WTC11 (cell line): Measurements from ENCODE around the gene DHRS9. TPM values are rescaled to one million over a fixed set of nuclear protein-coding genes. Genes with fewer than 3 reads are reported as not detected.

Experiments used
- ATAC-seq: fragments of 200-7000 bp; cut with Tn5 transposase; 2 replicates; pipeline ENCODE4 v1.10.0; 2021; ENCODE audit warnings: mild to moderate bottlenecking, moderate library complexity
- CTCF ChIA-PET: fragments of 300-600 bp; sonication (Branson Sonifier 250); formaldehyde crosslinking; loops from one replicate; lab custom pipeline; 2021; ENCODE audit warnings: antibody characterized with exemption; lab: Charles Lee
- POLR2A ChIA-PET: fragments of 350-600 bp; sonication (Branson Sonifier 250); formaldehyde crosslinking; loops from one replicate; lab custom pipeline; 2021; ENCODE audit warnings: antibody characterized with exemption; lab: Charles Lee
- DNase-seq: peaks from one replicate; pipeline ENCODE4 v3.0.0; 2021; ENCODE audit warnings: low spot score
- H3K27ac Mint-ChIP-seq: 2 replicates; pipeline ENCODE4 v1.8.0; 2021; ENCODE audit warnings: mixed read lengths
- H3K27me3 Mint-ChIP-seq: 2 replicates; pipeline ENCODE4 v1.8.0; 2021; ENCODE audit warnings: low read depth, mild to moderate bottlenecking, moderate library complexity, mixed read lengths
- H3K36me3 Mint-ChIP-seq: 2 replicates; pipeline ENCODE4 v1.8.0; 2021; ENCODE audit warnings: mixed read lengths
- H3K4me1 Mint-ChIP-seq: 2 replicates; pipeline ENCODE4 v1.8.0; 2022; ENCODE audit warnings: mixed read lengths
- H3K4me3 Mint-ChIP-seq: 2 replicates; pipeline ENCODE4 v1.8.0; 2021; ENCODE audit warnings: mild to moderate bottlenecking, moderate library complexity, mixed read lengths
- H3K9me3 Mint-ChIP-seq: 2 replicates; pipeline ENCODE4 v1.8.0; 2021; ENCODE audit warnings: mixed read lengths
- FOXP1 ChIP-seq: sonication (generic); formaldehyde crosslinking; IDR thresholded peaks from 2 replicates; pipeline ENCODE4 v1.8.0; 2022; ENCODE audit warnings: missing genetic modification reagents, mild to moderate bottlenecking, moderate library complexity, borderline replicate concordance
- GABPB1 ChIP-seq: sonication (generic); formaldehyde crosslinking; IDR thresholded peaks from 2 replicates; pipeline ENCODE4 v1.8.1; 2023; ENCODE audit warnings: mild to moderate bottlenecking, missing genetic modification reagents
- JAZF1 ChIP-seq: fragments of 250-450 bp; sonication (Bioruptor Pico); IDR thresholded peaks from 2 replicates; pipeline ENCODE4 v1.9.0; 2021; ENCODE audit warnings: moderate library complexity, mild to moderate bottlenecking, inconsistent platforms
- KAT7 ChIP-seq: sonication (generic); formaldehyde crosslinking; IDR thresholded peaks from 2 replicates; pipeline ENCODE4 v1.8.1; 2023; ENCODE audit warnings: missing genetic modification reagents, mild to moderate bottlenecking, borderline replicate concordance
- MYBL2 ChIP-seq: sonication (generic); formaldehyde crosslinking; IDR thresholded peaks from 2 replicates; pipeline ENCODE4 v1.8.1; 2023; ENCODE audit warnings: mild to moderate bottlenecking, moderate library complexity, missing genetic modification reagents
- NR1H2 ChIP-seq: sonication (generic); formaldehyde crosslinking; IDR thresholded peaks from 2 replicates; pipeline ENCODE4 v1.9.0; 2021; ENCODE audit warnings: mild to moderate bottlenecking, moderate library complexity, missing genetic modification reagents
- SOX15 ChIP-seq: fragments of 250-450 bp; sonication (Bioruptor Pico); IDR thresholded peaks from 2 replicates; pipeline ENCODE4 v1.9.0; 2021; ENCODE audit warnings: mild to moderate bottlenecking
- TEAD4 ChIP-seq: sonication (generic); formaldehyde crosslinking; IDR thresholded peaks from 2 replicates; pipeline ENCODE4 v1.8.0; 2022; ENCODE audit warnings: mild to moderate bottlenecking, missing genetic modification reagents
- ZBTB21 ChIP-seq: sonication (generic); formaldehyde crosslinking; IDR thresholded peaks from 2 replicates; pipeline ENCODE4 v1.8.1; 2023; ENCODE audit warnings: mild to moderate bottlenecking, missing genetic modification reagents, borderline replicate concordance
- ZNF138 ChIP-seq: sonication (generic); formaldehyde crosslinking; conservative IDR thresholded peaks from 2 replicates; pipeline ENCODE4 v1.8.1; 2022; ENCODE audit warnings: mild to moderate bottlenecking, moderate library complexity, missing genetic modification reagents
- total RNA-seq: library from RNA; stranded (reverse); gene quantifications from 3 replicates; pipeline ENCODE4 v1.2.3, GENCODE V29; 2021
- TF ChIP-seq, protein P1 (sequence below): fragments of 250-450 bp; sonication (Bioruptor Pico); IDR thresholded peaks from 2 replicates; pipeline ENCODE4 v1.8.0; 2021; ENCODE audit warnings: mild to moderate bottlenecking
- TF ChIP-seq, protein P2 (sequence below): fragments of 200-600 bp; IDR thresholded peaks from 2 replicates; pipeline ENCODE4 v1.8.0; 2022; ENCODE audit warnings: antibody characterized with exemption
- TF ChIP-seq, protein P3 (sequence below): sonication (generic); formaldehyde crosslinking; IDR thresholded peaks from 2 replicates; pipeline ENCODE4 v1.8.1; 2022; ENCODE audit warnings: low read depth, missing genetic modification reagents, borderline replicate concordance
- TF ChIP-seq, protein P4 (sequence below): sonication (generic); formaldehyde crosslinking; IDR thresholded peaks from 2 replicates; pipeline ENCODE4 v1.8.0; 2022; ENCODE audit warnings: mild to moderate bottlenecking, missing genetic modification reagents
- TF ChIP-seq, protein P5 (sequence below): sonication (generic); formaldehyde crosslinking; IDR thresholded peaks from 2 replicates; pipeline ENCODE4 v1.8.0; 2022; ENCODE audit warnings: mild to moderate bottlenecking, missing genetic modification reagents
- TF ChIP-seq, protein P6 (sequence below): sonication (generic); formaldehyde crosslinking; IDR thresholded peaks from 2 replicates; pipeline ENCODE4 v1.8.1; 2022; ENCODE audit warnings: mild to moderate bottlenecking, missing genetic modification reagents, moderate library complexity, borderline replicate concordance
- TF ChIP-seq, protein P7 (sequence below): sonication (generic); formaldehyde crosslinking; IDR thresholded peaks from 2 replicates; pipeline ENCODE4 v1.8.1; 2022; ENCODE audit warnings: missing genetic modification reagents, borderline replicate concordance

The DHRS9 gene
- total RNA-seq, 1 experiment from 2014 or later, result not detected

DNA sequence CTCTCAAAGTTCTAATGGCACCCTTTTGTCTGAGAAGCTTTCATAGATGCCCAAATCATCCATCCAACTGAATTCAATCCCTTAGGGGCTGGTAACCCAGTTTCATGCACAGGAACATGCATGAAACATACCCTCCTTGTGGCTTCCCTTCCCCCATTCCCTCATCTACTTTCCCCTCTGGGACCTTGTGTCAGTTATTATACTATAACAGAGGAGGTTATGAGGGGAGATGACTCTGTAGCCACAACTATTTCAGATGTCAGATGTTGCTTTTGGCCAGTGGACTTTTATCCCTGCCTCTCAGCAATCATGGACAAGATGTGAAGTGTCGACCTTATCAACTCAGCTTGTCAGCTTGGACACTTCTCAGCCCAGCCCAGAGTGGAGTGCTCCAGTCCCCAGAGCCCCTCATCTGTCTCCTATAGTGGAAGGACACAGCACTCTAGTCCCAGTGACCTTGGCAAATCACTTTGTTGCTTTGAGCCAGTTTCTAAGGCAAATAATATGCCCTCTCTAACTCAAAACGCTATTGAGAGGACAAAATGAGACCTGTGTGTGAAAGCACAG lies 8.4 kb downstream of the DHRS9 start (continued):
- TF ChIP-seq, protein P1, sequence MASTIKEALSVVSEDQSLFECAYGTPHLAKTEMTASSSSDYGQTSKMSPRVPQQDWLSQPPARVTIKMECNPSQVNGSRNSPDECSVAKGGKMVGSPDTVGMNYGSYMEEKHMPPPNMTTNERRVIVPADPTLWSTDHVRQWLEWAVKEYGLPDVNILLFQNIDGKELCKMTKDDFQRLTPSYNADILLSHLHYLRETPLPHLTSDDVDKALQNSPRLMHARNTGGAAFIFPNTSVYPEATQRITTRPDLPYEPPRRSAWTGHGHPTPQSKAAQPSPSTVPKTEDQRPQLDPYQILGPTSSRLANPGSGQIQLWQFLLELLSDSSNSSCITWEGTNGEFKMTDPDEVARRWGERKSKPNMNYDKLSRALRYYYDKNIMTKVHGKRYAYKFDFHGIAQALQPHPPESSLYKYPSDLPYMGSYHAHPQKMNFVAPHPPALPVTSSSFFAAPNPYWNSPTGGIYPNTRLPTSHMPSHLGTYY (CRISPR knock-in tag), result no peak
- no peak for TF ChIP-seq ZNF138 (CRISPR knock-in tag)
- TF ChIP-seq, protein P2, sequence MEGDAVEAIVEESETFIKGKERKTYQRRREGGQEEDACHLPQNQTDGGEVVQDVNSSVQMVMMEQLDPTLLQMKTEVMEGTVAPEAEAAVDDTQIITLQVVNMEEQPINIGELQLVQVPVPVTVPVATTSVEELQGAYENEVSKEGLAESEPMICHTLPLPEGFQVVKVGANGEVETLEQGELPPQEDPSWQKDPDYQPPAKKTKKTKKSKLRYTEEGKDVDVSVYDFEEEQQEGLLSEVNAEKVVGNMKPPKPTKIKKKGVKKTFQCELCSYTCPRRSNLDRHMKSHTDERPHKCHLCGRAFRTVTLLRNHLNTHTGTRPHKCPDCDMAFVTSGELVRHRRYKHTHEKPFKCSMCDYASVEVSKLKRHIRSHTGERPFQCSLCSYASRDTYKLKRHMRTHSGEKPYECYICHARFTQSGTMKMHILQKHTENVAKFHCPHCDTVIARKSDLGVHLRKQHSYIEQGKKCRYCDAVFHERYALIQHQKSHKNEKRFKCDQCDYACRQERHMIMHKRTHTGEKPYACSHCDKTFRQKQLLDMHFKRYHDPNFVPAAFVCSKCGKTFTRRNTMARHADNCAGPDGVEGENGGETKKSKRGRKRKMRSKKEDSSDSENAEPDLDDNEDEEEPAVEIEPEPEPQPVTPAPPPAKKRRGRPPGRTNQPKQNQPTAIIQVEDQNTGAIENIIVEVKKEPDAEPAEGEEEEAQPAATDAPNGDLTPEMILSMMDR, result no peak

DNA sequence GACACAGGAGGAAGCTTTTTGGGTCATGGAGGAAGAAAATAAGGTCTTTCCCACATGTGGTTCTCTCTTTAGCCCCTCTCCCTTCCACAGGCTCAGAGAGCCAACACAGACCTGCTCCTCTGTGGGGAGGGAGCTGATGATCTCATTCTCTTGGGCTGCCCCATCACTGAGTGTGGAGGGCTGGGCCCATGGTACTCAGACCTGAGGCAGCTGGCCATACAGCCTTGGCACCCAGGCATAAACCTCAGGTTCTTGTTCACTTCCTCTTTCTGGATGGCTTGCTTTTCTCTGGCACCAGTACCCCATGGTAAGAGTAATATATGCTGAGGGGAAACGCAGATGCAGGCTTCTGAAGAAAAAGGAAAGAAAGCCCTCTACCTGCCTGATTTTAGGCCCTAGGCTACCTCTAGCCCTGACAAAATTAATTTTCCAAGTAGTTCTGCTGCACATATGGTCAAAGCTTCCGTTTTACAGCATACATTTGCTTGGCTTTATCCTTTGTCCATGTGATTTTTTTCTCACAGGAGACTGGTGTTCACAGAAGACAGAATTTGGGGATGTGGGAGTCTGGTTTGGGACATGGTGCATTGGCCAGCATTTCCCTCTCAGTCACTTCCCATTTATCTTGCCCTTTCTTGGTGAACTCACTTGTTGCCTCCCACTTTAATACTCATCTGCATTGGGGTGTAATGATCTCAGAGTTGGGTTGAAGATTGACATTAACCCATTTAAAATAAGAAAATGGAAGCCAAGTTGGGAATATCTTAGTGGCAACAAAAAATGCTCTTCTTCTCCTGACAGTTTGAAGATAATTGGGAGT lies 11.1 kb downstream of the DHRS9 start:
- TF ChIP-seq, protein P3, sequence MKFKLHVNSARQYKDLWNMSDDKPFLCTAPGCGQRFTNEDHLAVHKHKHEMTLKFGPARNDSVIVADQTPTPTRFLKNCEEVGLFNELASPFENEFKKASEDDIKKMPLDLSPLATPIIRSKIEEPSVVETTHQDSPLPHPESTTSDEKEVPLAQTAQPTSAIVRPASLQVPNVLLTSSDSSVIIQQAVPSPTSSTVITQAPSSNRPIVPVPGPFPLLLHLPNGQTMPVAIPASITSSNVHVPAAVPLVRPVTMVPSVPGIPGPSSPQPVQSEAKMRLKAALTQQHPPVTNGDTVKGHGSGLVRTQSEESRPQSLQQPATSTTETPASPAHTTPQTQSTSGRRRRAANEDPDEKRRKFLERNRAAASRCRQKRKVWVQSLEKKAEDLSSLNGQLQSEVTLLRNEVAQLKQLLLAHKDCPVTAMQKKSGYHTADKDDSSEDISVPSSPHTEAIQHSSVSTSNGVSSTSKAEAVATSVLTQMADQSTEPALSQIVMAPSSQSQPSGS (CRISPR knock-in tag), result no peak
- TF ChIP-seq, protein P4, sequence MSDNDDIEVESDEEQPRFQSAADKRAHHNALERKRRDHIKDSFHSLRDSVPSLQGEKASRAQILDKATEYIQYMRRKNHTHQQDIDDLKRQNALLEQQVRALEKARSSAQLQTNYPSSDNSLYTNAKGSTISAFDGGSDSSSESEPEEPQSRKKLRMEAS, result no peak
- no peak for TF ChIP-seq GABPB1 (CRISPR knock-in tag)
- no peak for TF ChIP-seq NR1H2 (CRISPR knock-in tag)
- no peak for TF ChIP-seq FOXP1 (CRISPR knock-in tag)
- TF ChIP-seq, protein P5, sequence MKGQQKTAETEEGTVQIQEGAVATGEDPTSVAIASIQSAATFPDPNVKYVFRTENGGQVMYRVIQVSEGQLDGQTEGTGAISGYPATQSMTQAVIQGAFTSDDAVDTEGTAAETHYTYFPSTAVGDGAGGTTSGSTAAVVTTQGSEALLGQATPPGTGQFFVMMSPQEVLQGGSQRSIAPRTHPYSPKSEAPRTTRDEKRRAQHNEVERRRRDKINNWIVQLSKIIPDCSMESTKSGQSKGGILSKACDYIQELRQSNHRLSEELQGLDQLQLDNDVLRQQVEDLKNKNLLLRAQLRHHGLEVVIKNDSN (CRISPR knock-in tag), result no peak
- POLR2A ChIA-PET, result no interaction called here
- no peak; the same call in 1 of the 2 replicates for ATAC-seq
- Mint-ChIP-seq H3K36me3 (no peaks in the 10 kb centered on the region), H3K9me3 (no peaks in the 10 kb centered on the region), H3K4me1 (no peaks in the 10 kb centered on the region), H3K4me3 (no peak overlapping the region), H3K27me3 (no peaks in the 10 kb centered on the region), H3K27ac (no peak overlapping the region)
- CTCF ChIA-PET, result no interaction called here
- no peak for DNase-seq

DNA sequence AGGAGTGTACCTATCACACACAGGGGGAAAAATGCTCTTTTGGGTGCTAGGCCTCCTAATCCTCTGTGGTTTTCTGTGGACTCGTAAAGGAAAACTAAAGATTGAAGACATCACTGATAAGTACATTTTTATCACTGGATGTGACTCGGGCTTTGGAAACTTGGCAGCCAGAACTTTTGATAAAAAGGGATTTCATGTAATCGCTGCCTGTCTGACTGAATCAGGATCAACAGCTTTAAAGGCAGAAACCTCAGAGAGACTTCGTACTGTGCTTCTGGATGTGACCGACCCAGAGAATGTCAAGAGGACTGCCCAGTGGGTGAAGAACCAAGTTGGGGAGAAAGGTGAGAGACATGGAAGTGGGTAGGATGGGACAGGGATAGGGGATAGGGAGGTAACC lies 12.2 kb downstream of the DHRS9 start:
- POLR2A ChIA-PET, result no interaction called here
- TF ChIP-seq, protein P6, sequence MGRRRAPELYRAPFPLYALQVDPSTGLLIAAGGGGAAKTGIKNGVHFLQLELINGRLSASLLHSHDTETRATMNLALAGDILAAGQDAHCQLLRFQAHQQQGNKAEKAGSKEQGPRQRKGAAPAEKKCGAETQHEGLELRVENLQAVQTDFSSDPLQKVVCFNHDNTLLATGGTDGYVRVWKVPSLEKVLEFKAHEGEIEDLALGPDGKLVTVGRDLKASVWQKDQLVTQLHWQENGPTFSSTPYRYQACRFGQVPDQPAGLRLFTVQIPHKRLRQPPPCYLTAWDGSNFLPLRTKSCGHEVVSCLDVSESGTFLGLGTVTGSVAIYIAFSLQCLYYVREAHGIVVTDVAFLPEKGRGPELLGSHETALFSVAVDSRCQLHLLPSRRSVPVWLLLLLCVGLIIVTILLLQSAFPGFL (CRISPR knock-in tag), result no peak
- no peak for TF ChIP-seq ZBTB21 (CRISPR knock-in tag)
- TF ChIP-seq KAT7 (CRISPR knock-in tag), result no peak
- no peak for TF ChIP-seq ZNF138 (CRISPR knock-in tag)
- TF ChIP-seq, protein P3 (CRISPR knock-in tag), result no peak
- TF ChIP-seq TEAD4, result no peak
- no peak for TF ChIP-seq SOX15 (CRISPR knock-in tag)
- no peak for TF ChIP-seq JAZF1
- TF ChIP-seq, protein P7, sequence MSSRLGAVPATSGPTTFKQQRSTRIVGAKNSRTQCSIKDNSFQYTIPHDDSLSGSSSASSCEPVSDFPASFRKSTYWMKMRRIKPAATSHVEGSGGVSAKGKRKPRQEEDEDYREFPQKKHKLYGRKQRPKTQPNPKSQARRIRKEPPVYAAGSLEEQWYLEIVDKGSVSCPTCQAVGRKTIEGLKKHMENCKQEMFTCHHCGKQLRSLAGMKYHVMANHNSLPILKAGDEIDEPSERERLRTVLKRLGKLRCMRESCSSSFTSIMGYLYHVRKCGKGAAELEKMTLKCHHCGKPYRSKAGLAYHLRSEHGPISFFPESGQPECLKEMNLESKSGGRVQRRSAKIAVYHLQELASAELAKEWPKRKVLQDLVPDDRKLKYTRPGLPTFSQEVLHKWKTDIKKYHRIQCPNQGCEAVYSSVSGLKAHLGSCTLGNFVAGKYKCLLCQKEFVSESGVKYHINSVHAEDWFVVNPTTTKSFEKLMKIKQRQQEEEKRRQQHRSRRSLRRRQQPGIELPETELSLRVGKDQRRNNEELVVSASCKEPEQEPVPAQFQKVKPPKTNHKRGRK (CRISPR knock-in tag), result no peak
- TF ChIP-seq MYBL2 (CRISPR knock-in tag), result no peak

More for the DNA sequence above, 12.2 kb downstream of the DHRS9 start:
- H3K9me3 Mint-ChIP-seq, result no peaks in the 10 kb centered on the region
- CTCF ChIA-PET, result no interaction called here
- H3K27ac Mint-ChIP-seq, result no peak overlapping the region
- ATAC-seq (no peak), DNase-seq (no peak)
- no peaks in the 10 kb centered on the region for H3K4me1 Mint-ChIP-seq
- H3K4me3 Mint-ChIP-seq, result no peak overlapping the region
- no peaks in the 10 kb centered on the region for H3K36me3 Mint-ChIP-seq
- H3K27me3 Mint-ChIP-seq, result no peaks in the 10 kb centered on the region
